Breast epithelium (tissue), 3 donors: ENCODE data around the gene FABP1.

Experiments
- CTCF ChIP-seq, 3 donors: fragments of 450-650 bp; IDR thresholded peaks; one replicate each; pipeline ENCODE4 v1.5.1; 2016 to 2017; ENCODE audit warnings: antibody characterized with exemption in 3 of 3, mild to moderate bottlenecking in 3 of 3, moderate library complexity in 3 of 3
- POLR2A ChIP-seq: fragments of 450-650 bp; IDR thresholded peaks from one replicate; pipeline ENCODE4 v1.6.1; 2016; ENCODE audit warnings: antibody characterized with exemption, mild to moderate bottlenecking, moderate library complexity
- POLR2AphosphoS5 ChIP-seq, 3 donors: sonication (generic); formaldehyde crosslinking; IDR thresholded peaks; one replicate each; pipeline ENCODE4 v1.6.1; 2017; ENCODE audit warnings: antibody characterized with exemption in 3 of 3

DNA sequence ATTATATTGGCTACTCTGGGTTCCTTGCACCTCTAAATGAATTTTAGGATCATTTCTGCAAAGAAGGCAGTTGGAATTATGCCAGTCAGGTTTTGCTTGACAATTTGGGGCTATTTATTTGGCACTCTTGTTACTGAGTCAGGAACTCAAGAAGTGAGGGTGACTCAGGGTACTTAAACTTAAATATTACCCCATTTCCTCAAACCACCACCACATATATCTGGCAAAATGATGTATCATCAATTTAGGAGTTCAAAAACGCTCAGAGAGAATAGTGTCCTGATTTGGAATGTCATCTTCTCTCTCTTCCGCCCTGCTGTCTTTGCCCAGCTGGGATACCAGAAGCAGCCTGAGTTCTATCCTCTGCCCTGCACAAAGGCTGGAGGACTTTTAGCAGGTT, 39.9 kb upstream of the FABP1 start:
- no peak for TF ChIP-seq CTCF (IDR thresholded peaks at IDR 0.05)
- no peak for TF ChIP-seq POLR2AphosphoS5 (IDR thresholded peaks at IDR 0.05)
- no peak for TF ChIP-seq POLR2A
